ENCODE measurements around the gene DNAH14. TPM values are rescaled to one million over a fixed set of nuclear protein-coding genes. Genes with fewer than 3 reads are reported as not detected.

Gene DNAH14
- total and polyA plus RNA-seq, 7 donors = 0.07 to 1.8 (median 0.82) TPM; not detected in 2

GRCh38 chr1:225259542-225259941 is 330.1 kb downstream of the DNAH14 start:
- intact Hi-C loops (cut with DNase I) = no loop called here
- Histone ChIP-seq H3K9me3 (peaks cover 18% of the 10 kb centered on the region), H3K27ac (no peak overlapping the region), H3K4me3 (no peak overlapping the region), H3K27me3 (ENCODE audit: insufficient read depth in 3 of 3, low read length in 2 of 3) (no peaks in the 10 kb centered on the region), H3K4me1 (no peaks in the 10 kb centered on the region), H3K36me3 (ENCODE audit: insufficient read depth in 1 of 2, low read depth in 1 of 2) (no peaks in the 10 kb centered on the region)
- ATAC-seq (no peak), DNase-seq (no peak)
- 88 to 97% (median 91%) methylated on average over 1 of the region's 1 CpG for WGBS, 3 donors
- no peak for TF ChIP-seq CTCF (IDR thresholded peaks at IDR 0.05)

GRCh38 chr1:225260319-225260718 is 330.8 kb downstream of the DNAH14 start:
- Histone ChIP-seq H3K27me3 (ENCODE audit: insufficient read depth in 3 of 3, low read length in 2 of 3) (no peaks in the 10 kb centered on the region), H3K9me3 (peaks cover 18% of the 10 kb centered on the region), H3K36me3 (ENCODE audit: insufficient read depth in 1 of 2, low read depth in 1 of 2) (no peaks in the 10 kb centered on the region), H3K4me1 (no peaks in the 10 kb centered on the region), H3K27ac (no peak overlapping the region), H3K4me3 (no peak overlapping the region)
- ATAC-seq (no peak), DNase-seq (no peak)
- intact Hi-C loops (cut with DNase I) = no loop called here
- WGBS, 3 donors = 64 to 87% (median 76%) methylated on average over 1 of the region's 1 CpG
- TF ChIP-seq CTCF (IDR thresholded peaks at IDR 0.05) = no peak

- ATAC-seq (no peak), DNase-seq (no peak)
- H3K4me1 ChIP-seq = no peaks in the 10 kb centered on the region
- WGBS, 3 donors = 94 to 96% (median 96%) methylated on average over 3 of the region's 3 CpGs
- TF ChIP-seq CTCF (IDR thresholded peaks at IDR 0.05) = no peak
- H3K4me3 ChIP-seq = no peak overlapping the region
- H3K36me3 ChIP-seq (ENCODE audit: insufficient read depth in 1 of 2, low read depth in 1 of 2) = no peaks in the 10 kb centered on the region
- H3K9me3 ChIP-seq = peaks cover 19% of the 10 kb centered on the region
- H3K27me3 ChIP-seq (ENCODE audit: insufficient read depth in 3 of 3, low read length in 2 of 3) = no peaks in the 10 kb centered on the region
- intact Hi-C loops (cut with DNase I) = no loop called here
- H3K27ac ChIP-seq = no peak overlapping the region
Measured at GRCh38 chr1:225277445-225277844, 348.0 kb downstream of the DNAH14 start.

- Histone ChIP-seq H3K27me3 (ENCODE audit: insufficient read depth in 3 of 3, low read length in 2 of 3) (no peaks in the 10 kb centered on the region), H3K36me3 (ENCODE audit: insufficient read depth in 1 of 2, low read depth in 1 of 2) (no peaks in the 10 kb centered on the region), H3K27ac (no peak overlapping the region), H3K4me3 (no peak overlapping the region), H3K9me3 (peaks cover 19% of the 10 kb centered on the region), H3K4me1 (no peaks in the 10 kb centered on the region)
- ATAC-seq = no peak
- TF ChIP-seq CTCF (IDR thresholded peaks at IDR 0.05) = no peak
- intact Hi-C loops (cut with DNase I) = no loop called here
- DNase-seq = no peak
Measured at GRCh38 chr1:225280563-225280962, 351.1 kb downstream of the DNAH14 start.

GRCh38 chr1:225290244-225290643 is 360.8 kb downstream of the DNAH14 start:
- Histone ChIP-seq H3K36me3 (ENCODE audit: insufficient read depth in 1 of 2, low read depth in 1 of 2) (no peaks in the 10 kb centered on the region), H3K27me3 (ENCODE audit: insufficient read depth in 3 of 3, low read length in 2 of 3) (peaks cover 0 to 2% (median 0%) of the 10 kb centered on the region in 3 donors), H3K4me1 (no peaks in the 10 kb centered on the region), H3K27ac (no peak overlapping the region), H3K4me3 (no peak overlapping the region), H3K9me3 (peaks cover 15% of the 10 kb centered on the region)
- no peak for DNase-seq
- no peak for TF ChIP-seq CTCF (IDR thresholded peaks at IDR 0.05)
- ATAC-seq = no peak
- 90 to 95% (median 91%) methylated on average over 1 of the region's 1 CpG for WGBS, 3 donors
- intact Hi-C loops (cut with DNase I) = no loop called here

Data from psoas muscle (tissue), 8 donors.